OCI-LY7 (cell line): ENCODE data around the gene ALPK3. TPM values are rescaled to one million over a fixed set of nuclear protein-coding genes. Genes with fewer than 3 reads are reported as not detected.
A peak's percentile ranks its signal among the peaks of the same experiment; 100 is the strongest.

Experiments
- BruUV-seq: library from RNA; stranded (reverse); fragments of 400-500 nt; replicated peaks from 2 replicates; lab custom pipeline; 2021; lab: Mats Ljungman, UMichigan
- CTCF ChIA-PET: fragments of 300-600 bp; sonication (Branson Sonifier 250); formaldehyde crosslinking; loops from one replicate; lab custom pipeline; 2022; ENCODE audit warnings: antibody characterized with exemption; ENCODE audit not compliant: unreplicated experiment; lab: Charles Lee
- POLR2A ChIA-PET: fragments of 300-600 bp; sonication (Branson Sonifier 250); formaldehyde crosslinking; loops from one replicate; lab custom pipeline; 2022; ENCODE audit warnings: antibody characterized with exemption; lab: Charles Lee
- DNase-seq: peaks from one replicate; pipeline ENCODE4 v3.0.0-alpha.2; 2015; ENCODE audit warnings: low spot score
- H2AFZ ChIP-seq: fragments of 200-600 bp; sonication (generic), shearing (Covaris generic); 2 replicates; pipeline ENCODE4 v1.6.1; 2014; ENCODE audit warnings: mild to moderate bottlenecking, antibody characterized with exemption, low read length, moderate library complexity
- H3K27ac ChIP-seq: fragments of 200-600 bp; sonication (generic); 2 replicates; pipeline ENCODE4 v1.5.1; 2014; ENCODE audit warnings: mixed run types, low read depth, mild to moderate bottlenecking, moderate library complexity, low read length, inconsistent platforms; ENCODE audit not compliant: poor library complexity, severe bottlenecking
- H3K36me3 ChIP-seq: fragments of 200-600 bp; sonication (generic); 2 replicates; pipeline ENCODE4 v1.6.1; 2014; ENCODE audit warnings: mild to moderate bottlenecking, antibody characterized with exemption, low read length, moderate library complexity, mixed read lengths; ENCODE audit not compliant: insufficient read depth
- H3K4me1 ChIP-seq: fragments of 200-600 bp; sonication (generic); 2 replicates; pipeline ENCODE4 v1.5.1; 2014; ENCODE audit warnings: mild to moderate bottlenecking, low read length; ENCODE audit not compliant: insufficient read depth, poor library complexity, severe bottlenecking
- H3K4me2 ChIP-seq: fragments of 200-600 bp; sonication (generic); 2 replicates; pipeline ENCODE4 v1.6.1; 2014; ENCODE audit warnings: mild to moderate bottlenecking, low read length
- H3K4me3 ChIP-seq: fragments of 200-600 bp; sonication (generic); 2 replicates; pipeline ENCODE4 v1.5.1; 2014; ENCODE audit warnings: mild to moderate bottlenecking, low read depth, low read length; ENCODE audit not compliant: poor library complexity, severe bottlenecking
- H3K79me2 ChIP-seq: fragments of 200-600 bp; sonication (generic); 2 replicates; pipeline ENCODE4 v1.6.1; 2016; ENCODE audit warnings: low read depth, mild to moderate bottlenecking, low read length, moderate library complexity, mixed read lengths; ENCODE audit not compliant: insufficient read depth
- H3K9me2 ChIP-seq: fragments of 200-600 bp; sonication (generic); 2 replicates; pipeline ENCODE4 v1.6.1; 2016; ENCODE audit warnings: mild to moderate bottlenecking, low read length, mixed read lengths; ENCODE audit not compliant: insufficient read depth
- H3K9me3 ChIP-seq: fragments of 200-600 bp; sonication (generic); 2 replicates; pipeline ENCODE4 v1.6.1; 2014; ENCODE audit warnings: mild to moderate bottlenecking, mixed run types, low read length, mixed read lengths
- H4K20me1 ChIP-seq: fragments of 200-600 bp; sonication (generic); 2 replicates; pipeline ENCODE4 v1.6.1; 2014; ENCODE audit warnings: mild to moderate bottlenecking, antibody characterized with exemption, low read length, moderate library complexity, mixed read lengths; ENCODE audit not compliant: insufficient read depth
- EZH2phosphoT487 ChIP-seq: fragments of 200-600 bp; sonication (generic); IDR thresholded peaks from 2 replicates; pipeline ENCODE4 v1.6.1; 2018; ENCODE audit warnings: low read depth, borderline replicate concordance, mild to moderate bottlenecking, mixed run types, antibody characterized with exemption, low read length, moderate library complexity, mixed read lengths
- intact Hi-C: fragments of 100-400 bp; cut with micrococcal nuclease; formaldehyde crosslinking; loops from one replicate; pipeline ENCODE4 v1.10.0; 2022; ENCODE audit not compliant: unreplicated experiment
- total RNA-seq, 2 experiments: library from RNA; depleted of rRNA in 1 of 2; stranded (reverse); fragments of >200 nt in 1 of 2; shearing (Covaris generic) in 1 of 2; gene quantifications; 2 replicates each; pipeline ENCODE4 v1.2.3, GENCODE V29; 2014 to 2022
- TF ChIP-seq, protein P1 (sequence below): fragments of 200-600 bp; sonication (generic); conservative IDR thresholded peaks from 2 replicates; pipeline ENCODE4 v1.5.1; 2014; ENCODE audit warnings: mild to moderate bottlenecking, antibody characterized with exemption, low read length, moderate library complexity, mixed read lengths

Gene ALPK3
- total RNA-seq, 2 experiments from 2014 or later = 0.16 to 0.23 TPM

DNA sequence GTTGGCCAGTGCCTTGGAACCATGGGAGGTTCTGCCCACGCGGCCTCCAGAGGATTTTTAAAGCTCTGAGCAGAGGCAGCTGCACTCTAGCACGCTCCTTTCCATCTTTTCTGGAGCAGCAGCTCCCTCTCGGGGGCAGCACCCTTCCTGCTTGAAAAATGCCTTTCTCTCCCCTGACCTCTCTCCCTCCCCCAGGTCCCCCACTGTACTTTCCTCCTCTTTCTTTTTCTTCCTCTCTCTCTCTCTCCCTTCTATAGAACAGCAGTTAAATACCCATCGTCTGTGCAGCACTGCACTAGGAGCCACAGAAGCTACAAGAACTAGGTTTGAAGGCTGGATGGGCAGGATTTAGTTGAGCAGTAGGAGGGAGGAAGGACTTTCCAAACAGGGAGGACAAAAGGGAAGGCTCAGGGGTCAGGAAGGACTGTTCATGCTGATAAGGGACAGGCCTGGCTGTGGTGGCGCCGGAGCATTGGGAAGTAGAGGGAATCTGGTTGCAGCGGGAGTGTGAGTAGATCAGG lies 4.4 kb downstream of the ALPK3 start:
- H3K36me3 ChIP-seq = no peaks in the 10 kb centered on the region
- no TSS peak for BruUV-seq
- DNase-seq = peak; percentile 16
- no peaks in the 10 kb centered on the region for H3K9me2 ChIP-seq
- ChIA-PET POLR2A (interaction anchor here (0.6 to 1.1 kb wide), 2 partner anchors 144 to 244 kb away, joined by 4 read pairs; no protein-coding TSS in a partner anchor), CTCF (no interaction called here)
- intact Hi-C loops = no loop called here
- H3K4me1 ChIP-seq = no peaks in the 10 kb centered on the region
- H4K20me1 ChIP-seq = no peaks in the 10 kb centered on the region
- no peaks in the 10 kb centered on the region for H3K79me2 ChIP-seq
- TF ChIP-seq, protein P1, sequence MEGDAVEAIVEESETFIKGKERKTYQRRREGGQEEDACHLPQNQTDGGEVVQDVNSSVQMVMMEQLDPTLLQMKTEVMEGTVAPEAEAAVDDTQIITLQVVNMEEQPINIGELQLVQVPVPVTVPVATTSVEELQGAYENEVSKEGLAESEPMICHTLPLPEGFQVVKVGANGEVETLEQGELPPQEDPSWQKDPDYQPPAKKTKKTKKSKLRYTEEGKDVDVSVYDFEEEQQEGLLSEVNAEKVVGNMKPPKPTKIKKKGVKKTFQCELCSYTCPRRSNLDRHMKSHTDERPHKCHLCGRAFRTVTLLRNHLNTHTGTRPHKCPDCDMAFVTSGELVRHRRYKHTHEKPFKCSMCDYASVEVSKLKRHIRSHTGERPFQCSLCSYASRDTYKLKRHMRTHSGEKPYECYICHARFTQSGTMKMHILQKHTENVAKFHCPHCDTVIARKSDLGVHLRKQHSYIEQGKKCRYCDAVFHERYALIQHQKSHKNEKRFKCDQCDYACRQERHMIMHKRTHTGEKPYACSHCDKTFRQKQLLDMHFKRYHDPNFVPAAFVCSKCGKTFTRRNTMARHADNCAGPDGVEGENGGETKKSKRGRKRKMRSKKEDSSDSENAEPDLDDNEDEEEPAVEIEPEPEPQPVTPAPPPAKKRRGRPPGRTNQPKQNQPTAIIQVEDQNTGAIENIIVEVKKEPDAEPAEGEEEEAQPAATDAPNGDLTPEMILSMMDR = 0 out of 2 replicates have a peak, but pooled peaks have one; percentile 29
- no peak for TF ChIP-seq EZH2phosphoT487
- H3K4me3 ChIP-seq = no peak overlapping the region
- H2AFZ ChIP-seq = no peak overlapping the region
- no peak overlapping the region for H3K27ac ChIP-seq
- H3K9me3 ChIP-seq = no peaks in the 10 kb centered on the region
- no peak overlapping the region for H3K4me2 ChIP-seq

DNA sequence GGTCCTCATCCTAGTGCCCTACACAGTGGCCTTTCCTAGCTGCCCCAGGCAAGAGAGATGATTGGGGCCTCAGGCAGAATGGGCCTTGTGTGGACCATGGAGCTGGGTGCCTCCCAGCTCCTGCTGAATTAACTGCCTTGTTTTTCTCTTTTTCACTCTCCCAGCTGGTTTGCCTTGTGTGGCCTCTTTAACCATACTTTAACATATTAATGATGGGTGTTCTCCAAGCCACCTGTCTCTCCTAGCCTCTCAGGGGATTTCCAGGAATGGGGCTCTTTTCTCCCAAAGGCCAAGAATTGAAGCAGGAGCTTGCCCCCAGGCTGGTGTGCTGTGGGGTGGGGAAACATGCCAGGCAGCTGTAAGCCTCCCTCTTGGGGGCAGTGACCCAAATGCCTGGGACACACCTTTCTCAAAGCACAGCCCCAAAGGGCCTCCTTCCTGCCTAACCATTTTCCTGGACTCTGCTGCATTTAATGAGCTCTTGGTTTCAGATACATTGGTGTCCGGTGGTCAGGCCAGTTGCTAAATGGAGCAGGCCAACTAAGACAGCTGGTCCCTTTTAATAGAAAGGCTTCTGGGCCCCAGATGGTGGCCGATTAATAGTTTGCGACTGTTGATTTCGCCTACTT lies 5.6 kb downstream of the ALPK3 start:
- Histone ChIP-seq H3K79me2 (no peaks in the 10 kb centered on the region), H2AFZ (no peak overlapping the region), H3K9me2 (no peaks in the 10 kb centered on the region), H3K27ac (no peak overlapping the region), H3K36me3 (no peaks in the 10 kb centered on the region), H3K4me2 (no peak overlapping the region), H3K4me1 (no peaks in the 10 kb centered on the region), H3K4me3 (no peak overlapping the region), H4K20me1 (no peaks in the 10 kb centered on the region), H3K9me3 (no peaks in the 10 kb centered on the region)
- CTCF ChIA-PET = interaction anchor here (1.1 kb wide), 1 partner anchor 19 kb away, joined by 3 read pairs; no protein-coding TSS in a partner anchor
- TF ChIP-seq, protein P1 = no peak
- TF ChIP-seq EZH2phosphoT487 = no peak
- POLR2A ChIA-PET = interaction anchor here (0.6 to 1.2 kb wide), 5 partner anchors 16 to 149 kb away, joined by 3 to 4 read pairs (median 3); no protein-coding TSS in a partner anchor
- no peak for DNase-seq
- intact Hi-C loops = no loop called here
- no TSS peak for BruUV-seq
